Measurements from ENCODE around the gene OR9Q1.

DNA sequence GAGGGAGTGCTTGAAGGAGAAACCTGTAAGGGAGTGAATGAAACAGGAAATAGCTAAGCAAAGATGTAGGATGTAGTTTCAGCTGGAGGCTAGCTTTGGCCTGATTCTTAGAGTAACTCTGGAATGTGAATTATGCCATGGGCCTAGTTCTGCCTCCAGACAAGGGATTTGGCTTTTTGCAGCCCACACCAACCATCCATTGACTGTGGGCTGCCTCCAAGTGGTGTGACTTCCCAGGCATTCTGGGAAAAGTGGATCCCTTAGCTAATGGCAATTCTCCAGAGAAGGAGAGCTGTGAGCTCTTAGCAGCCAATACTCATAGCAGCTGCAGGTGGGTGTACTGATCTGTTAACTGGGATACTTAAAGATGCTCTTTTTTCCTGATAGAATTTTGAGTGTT is 103.7 kb downstream of the OR9Q1 start:
- TF ChIP-seq, protein P1, sequence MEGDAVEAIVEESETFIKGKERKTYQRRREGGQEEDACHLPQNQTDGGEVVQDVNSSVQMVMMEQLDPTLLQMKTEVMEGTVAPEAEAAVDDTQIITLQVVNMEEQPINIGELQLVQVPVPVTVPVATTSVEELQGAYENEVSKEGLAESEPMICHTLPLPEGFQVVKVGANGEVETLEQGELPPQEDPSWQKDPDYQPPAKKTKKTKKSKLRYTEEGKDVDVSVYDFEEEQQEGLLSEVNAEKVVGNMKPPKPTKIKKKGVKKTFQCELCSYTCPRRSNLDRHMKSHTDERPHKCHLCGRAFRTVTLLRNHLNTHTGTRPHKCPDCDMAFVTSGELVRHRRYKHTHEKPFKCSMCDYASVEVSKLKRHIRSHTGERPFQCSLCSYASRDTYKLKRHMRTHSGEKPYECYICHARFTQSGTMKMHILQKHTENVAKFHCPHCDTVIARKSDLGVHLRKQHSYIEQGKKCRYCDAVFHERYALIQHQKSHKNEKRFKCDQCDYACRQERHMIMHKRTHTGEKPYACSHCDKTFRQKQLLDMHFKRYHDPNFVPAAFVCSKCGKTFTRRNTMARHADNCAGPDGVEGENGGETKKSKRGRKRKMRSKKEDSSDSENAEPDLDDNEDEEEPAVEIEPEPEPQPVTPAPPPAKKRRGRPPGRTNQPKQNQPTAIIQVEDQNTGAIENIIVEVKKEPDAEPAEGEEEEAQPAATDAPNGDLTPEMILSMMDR (IDR thresholded peaks at IDR 0.05), result no peak
- no peak for TF ChIP-seq POLR2A (IDR thresholded peaks at IDR 0.05; ENCODE audit: low read depth)
- no peak for TF ChIP-seq EP300 (IDR thresholded peaks at IDR 0.05)
